ENCODE results near the gene REV1.
A peak's percentile ranks its signal among the peaks of the same experiment; 100 is the strongest.

Gene REV1

GRCh38 chr2:99451280-99451679, 38.5 kb downstream of the REV1 start (continued):
- TF ChIP-seq TSHZ1 (tag by site-specific recombination; IDR thresholded peaks at IDR 0.05; ENCODE audit: borderline replicate concordance) (peak; percentile 72; the same call in 1 of the 2 replicates), ZNF521 (tag by site-specific recombination; IDR thresholded peaks at IDR 0.05) (no peak), ZNF202 (tag by site-specific recombination; IDR thresholded peaks at IDR 0.05; ENCODE audit: borderline replicate concordance) (no peak), ZNF610 (tag by site-specific recombination; IDR thresholded peaks at IDR 0.05; ENCODE audit: borderline replicate concordance) (no peak), SCRT1 (tag by site-specific recombination; IDR thresholded peaks at IDR 0.05; ENCODE audit: borderline replicate concordance) (no peak), ZNF175 (tag by site-specific recombination; IDR thresholded peaks at IDR 0.05) (no peak), ZNF354C (tag by site-specific recombination; IDR thresholded peaks at IDR 0.05; ENCODE audit: borderline replicate concordance, low read depth) (no peak), ZFP41 (tag by site-specific recombination; IDR thresholded peaks at IDR 0.05; ENCODE audit: borderline replicate concordance) (no peak), ZNF747 (tag by site-specific recombination; IDR thresholded peaks at IDR 0.05) (no peak), YY2 (tag by site-specific recombination; IDR thresholded peaks at IDR 0.05) (no peak), ZNF624 (tag by site-specific recombination; IDR thresholded peaks at IDR 0.05) (no peak), KLF16 (tag by site-specific recombination; IDR thresholded peaks at IDR 0.05) (no peak), ZNF549 (tag by site-specific recombination; IDR thresholded peaks at IDR 0.05) (no peak), ZNF404 (tag by site-specific recombination; IDR thresholded peaks at IDR 0.05) (no peak), ZNF19 (tag by site-specific recombination; IDR thresholded peaks at IDR 0.05; ENCODE audit: low read depth) (no peak), ZNF114 (tag by site-specific recombination; IDR thresholded peaks at IDR 0.05) (no peak), ZNF148 (tag by site-specific recombination; IDR thresholded peaks at IDR 0.05; ENCODE audit: borderline replicate concordance) (no peak), ZNF266 (tag by site-specific recombination; IDR thresholded peaks at IDR 0.05; ENCODE audit: low read depth) (no peak), ZBTB17 (tag by site-specific recombination; IDR thresholded peaks at IDR 0.05) (peak; percentile 85), ZNF26 (tag by site-specific recombination; IDR thresholded peaks at IDR 0.05) (no peak), ZIC2 (tag by site-specific recombination; IDR thresholded peaks at IDR 0.05) (no peak), ZNF214 (tag by site-specific recombination; IDR thresholded peaks at IDR 0.05; ENCODE audit: borderline replicate concordance) (no peak), ZNF629 (tag by site-specific recombination; IDR thresholded peaks at IDR 0.05) (peak; percentile 70), BCL6B (tag by site-specific recombination; IDR thresholded peaks at IDR 0.05) (no peak), MZF1 (tag by site-specific recombination; IDR thresholded peaks at IDR 0.05; ENCODE audit: borderline replicate concordance) (peak; percentile 62; the same call in 1 of the 2 replicates), ZNF280C (tag by site-specific recombination; IDR thresholded peaks at IDR 0.05) (no peak), TRIM28 (IDR thresholded peaks at IDR 0.05; ENCODE audit: borderline replicate concordance, low read length) (peak; percentile 80; the same call in 1 of the 2 replicates), ZNF571 (tag by site-specific recombination; IDR thresholded peaks at IDR 0.05) (no peak), ZNF394 (tag by site-specific recombination; IDR thresholded peaks at IDR 0.05; ENCODE audit: borderline replicate concordance) (peak; percentile 34; the same call in 1 of the 2 replicates), ZNF555 (tag by site-specific recombination; conservative IDR thresholded peaks at IDR 0.05) (no peak), IKZF3 (tag by site-specific recombination; IDR thresholded peaks at IDR 0.05) (peak; percentile 80)
